Muscle of leg (tissue), 11 donors: Measurements from ENCODE around the gene MFN1. TPM values are rescaled to one million over a fixed set of nuclear protein-coding genes. Genes with fewer than 3 reads are reported as not detected.
A peak's percentile ranks its signal among the peaks of the same experiment; 100 is the strongest.

ENCODE experiments used
- DNase-seq: peaks from one replicate; pipeline ENCODE4 v3.0.0; 2013
- H3K27ac ChIP-seq: one replicate; pipeline ENCODE4 v1.5.1; 2013; ENCODE audit warnings: mild to moderate bottlenecking, low read length, control low read depth
- H3K27me3 ChIP-seq: one replicate; pipeline ENCODE4 v1.6.1; 2013; ENCODE audit warnings: low read length; ENCODE audit not compliant: control insufficient read depth, insufficient read depth
- H3K36me3 ChIP-seq: one replicate; pipeline ENCODE4 v1.6.1; 2013; ENCODE audit warnings: low read length; ENCODE audit not compliant: control insufficient read depth, insufficient read depth
- H3K4me1 ChIP-seq: one replicate; pipeline ENCODE4 v1.6.1; 2013; ENCODE audit warnings: low read length; ENCODE audit not compliant: control insufficient read depth, insufficient read depth
- H3K4me3 ChIP-seq: one replicate; pipeline ENCODE4 v1.5.1; 2013; ENCODE audit warnings: low read length, control low read depth
- H3K9me3 ChIP-seq: replicated peaks from 2 replicates; pipeline ENCODE4 v1.6.1; 2013; ENCODE audit warnings: low read depth, low read length; ENCODE audit not compliant: control insufficient read depth
- WGBS: methylation state at CpG from one replicate; pipeline ENCODE4 v1.1.5; 2013; ENCODE audit warnings: missing lambda C conversion rate; ENCODE audit not compliant: insufficient coverage; 5-methylcytosine and 5-hydroxymethylcytosine counted together
- polyA plus RNA-seq, 8 donors: library from polyadenylated mRNA; unstranded; fragments of 120-200 nt; gene quantifications; one replicate each; pipeline versions ENCODE4 v1.2.1 to v1.2.3, GENCODE V29; 2013; ENCODE audit warnings: inconsistent platforms in 1 of 8, low replicate concordance in 1 of 8; ENCODE audit not compliant: insufficient read length in 8 of 8, insufficient read depth in 1 of 8
- total RNA-seq: library from RNA; stranded (reverse); fragments of 120-200 nt; gene quantifications from one replicate; pipeline ENCODE4 v1.2.4, GENCODE V29; 2013

The MFN1 gene
- total and polyA plus RNA-seq, 9 donors = 32.4 to 51.8 (median 42.4) TPM

- no peak overlapping the region for H3K4me3 ChIP-seq
- H3K4me1 ChIP-seq = no peaks in the 10 kb centered on the region
- H3K27ac ChIP-seq = no peak overlapping the region
- H3K27me3 ChIP-seq = no peaks in the 10 kb centered on the region
- no peaks in the 10 kb centered on the region for H3K36me3 ChIP-seq
- DNase-seq = no peak
- no peaks in the 10 kb centered on the region for H3K9me3 ChIP-seq
Measured at GRCh38 chr3:179308001-179308400, 39.5 kb upstream of the MFN1 start.

DNA sequence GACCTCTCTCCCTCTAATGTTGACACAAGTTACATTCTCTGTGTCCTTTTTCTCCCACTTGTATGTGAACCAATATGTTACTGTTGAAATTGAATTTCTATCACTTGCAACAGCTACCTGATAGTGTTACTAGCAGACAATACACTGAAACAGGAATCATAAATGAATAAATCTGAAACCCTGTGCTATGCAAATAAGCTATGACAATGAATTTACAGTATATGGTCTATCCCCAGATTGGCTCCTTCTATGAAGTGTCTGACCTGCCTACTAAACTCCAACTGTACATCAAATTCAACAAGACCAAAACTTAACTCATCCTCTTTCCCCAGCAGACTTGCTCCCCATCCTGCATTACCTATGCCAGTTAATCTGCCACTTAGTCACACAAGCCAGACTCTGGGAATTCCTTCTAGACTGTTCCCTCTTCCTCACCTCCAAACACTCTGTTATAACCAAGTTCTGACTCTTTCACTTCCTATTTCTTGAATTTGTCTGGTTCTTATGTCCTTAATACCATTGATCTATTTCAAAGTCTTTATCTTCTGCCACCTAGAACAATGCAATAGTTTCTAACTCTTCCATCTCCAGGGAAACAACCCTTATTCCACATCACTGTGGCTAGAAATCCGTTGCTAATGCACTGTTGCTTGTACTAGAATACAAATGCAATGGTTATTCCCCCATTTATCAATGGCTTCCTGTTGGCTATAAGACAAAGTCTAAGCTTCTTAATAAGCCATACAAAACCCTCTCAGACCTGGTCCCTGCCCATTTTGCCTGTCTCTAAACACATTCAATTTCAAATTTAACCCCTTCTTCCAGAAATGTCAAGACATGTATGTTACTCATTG, 38.1 kb upstream of the MFN1 start:
- Histone ChIP-seq H3K4me1 (no peaks in the 10 kb centered on the region), H3K36me3 (no peaks in the 10 kb centered on the region), H3K27me3 (no peaks in the 10 kb centered on the region), H3K9me3 (no peaks in the 10 kb centered on the region), H3K4me3 (no peak overlapping the region), H3K27ac (no peak overlapping the region)
- no peak for DNase-seq
- 33% methylated on average over 1 of the region's 1 CpG for WGBS

DNA sequence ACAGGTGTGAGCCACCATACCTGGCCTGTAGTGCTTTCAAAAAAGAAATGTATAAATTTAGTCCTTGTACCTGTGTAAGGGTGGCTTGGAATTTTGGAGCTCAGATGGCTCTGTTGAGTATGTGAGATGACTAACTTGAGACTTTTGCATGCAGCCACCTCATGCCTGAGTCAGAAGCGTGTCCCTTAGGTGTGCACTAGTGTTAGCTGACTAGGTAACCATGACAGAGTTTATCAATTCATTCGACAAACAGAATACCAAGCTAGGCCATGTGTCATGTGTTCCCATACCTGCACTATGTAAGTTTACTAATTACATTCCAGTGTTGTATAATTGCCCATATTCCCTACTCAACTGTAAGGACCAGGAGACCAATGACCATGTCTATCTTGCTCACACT, 28.6 kb upstream of the MFN1 start:
- Histone ChIP-seq H3K36me3 (no peaks in the 10 kb centered on the region), H3K27me3 (no peaks in the 10 kb centered on the region), H3K4me1 (peaks cover 4% of the 10 kb centered on the region), H3K27ac (no peak overlapping the region), H3K9me3 (no peaks in the 10 kb centered on the region), H3K4me3 (no peak overlapping the region)
- WGBS = no CpG with 5 or more reads among the region's 2 CpGs
- DNase-seq = no peak

DNA sequence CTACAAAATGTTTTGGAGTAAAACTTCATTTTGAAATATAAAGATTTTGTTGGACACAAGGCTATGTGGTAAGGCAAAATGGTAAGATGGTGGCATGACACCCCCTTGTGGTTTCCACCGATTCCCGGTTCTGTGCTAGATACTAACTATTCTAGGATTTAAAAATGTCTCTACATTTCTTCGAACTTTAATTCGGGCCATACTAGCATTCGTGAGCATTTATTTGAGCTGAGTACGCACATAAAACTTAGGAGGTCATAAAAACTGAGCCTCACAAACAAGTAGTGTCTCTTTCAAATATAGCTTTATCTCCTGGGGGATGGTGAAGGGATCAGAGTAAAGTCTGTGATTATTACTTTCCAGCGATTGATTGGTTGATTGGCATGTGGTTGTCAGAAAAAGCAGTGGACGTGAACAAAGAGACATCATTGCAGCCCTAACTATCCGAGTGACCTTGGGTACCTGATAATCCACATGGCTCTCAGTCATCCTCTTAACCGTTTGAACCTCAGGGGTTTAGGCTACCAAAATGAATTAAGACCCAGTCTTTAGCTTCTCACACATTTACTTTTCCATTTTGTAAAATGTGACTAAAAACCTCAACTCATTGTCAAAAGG, 25.7 kb upstream of the MFN1 start:
- peak overlapping the region; percentile 99 for H3K4me3 ChIP-seq
- DNase-seq = peak; percentile 68

GRCh38 chr3:179322286-179323196, 25.0 kb upstream of the MFN1 start, which contains the start of gene ZNF639:
TSS of gene ZNF639 (plus strand) at chr3:179323031. CDS start at chr3:179328294, 5,263 bp downstream.
- under 1% methylated on average over 70 of the region's 75 CpGs for WGBS

More for the DNA sequence above, 25.7 kb upstream of the MFN1 start:
- Histone ChIP-seq H3K27ac (peak overlapping the region; percentile 97), H3K27me3 (no peaks in the 10 kb centered on the region), H3K36me3 (peaks cover 5% of the 10 kb centered on the region), H3K9me3 (no peaks in the 10 kb centered on the region), H3K4me1 (peaks cover 13% of the 10 kb centered on the region)
- 27% methylated on average over 6 of the region's 10 CpGs for WGBS

GRCh38 chr3:179323197-179324110, 24.1 kb upstream of the MFN1 start:
- WGBS = under 1% methylated on average over 74 of the region's 81 CpGs

More at GRCh38 chr3:179322286-179323196, 25.0 kb upstream of the MFN1 start, which contains the start of gene ZNF639:
- peak within 1 kb of the TSS; percentile 98 for H3K27ac ChIP-seq
- peak within 1 kb of the TSS; percentile 99 for H3K4me3 ChIP-seq
- peaks cover 5% of the 10 kb centered on the region for H3K36me3 ChIP-seq
- H3K27me3 ChIP-seq = no peaks in the 10 kb centered on the region
- H3K4me1 ChIP-seq = peaks cover 13% of the 10 kb centered on the region
- peak; percentile 94 for DNase-seq
- H3K9me3 ChIP-seq = no peaks in the 10 kb centered on the region

GRCh38 chr3:179324270-179324754, 23.2 kb upstream of the MFN1 start:
- peaks cover 13% of the 10 kb centered on the region for H3K4me1 ChIP-seq
- WGBS = 3% methylated on average over 8 of the region's 8 CpGs
- H3K27me3 ChIP-seq = no peaks in the 10 kb centered on the region
- peaks cover 10% of the 10 kb centered on the region for H3K36me3 ChIP-seq
- peak; percentile 46 for DNase-seq
- H3K9me3 ChIP-seq = no peaks in the 10 kb centered on the region
- H3K4me3 ChIP-seq = peak overlapping the region; percentile 99
- H3K27ac ChIP-seq = peak overlapping the region; percentile 98

More at GRCh38 chr3:179323197-179324110, 24.1 kb upstream of the MFN1 start:
- H3K4me3 ChIP-seq = peak overlapping the region; percentile 99
- peaks cover 5% of the 10 kb centered on the region for H3K36me3 ChIP-seq
- H3K27me3 ChIP-seq = no peaks in the 10 kb centered on the region
- H3K9me3 ChIP-seq = no peaks in the 10 kb centered on the region
- peak overlapping the region; percentile 98 for H3K27ac ChIP-seq
- DNase-seq = peak; percentile 85
- peaks cover 13% of the 10 kb centered on the region for H3K4me1 ChIP-seq

DNA sequence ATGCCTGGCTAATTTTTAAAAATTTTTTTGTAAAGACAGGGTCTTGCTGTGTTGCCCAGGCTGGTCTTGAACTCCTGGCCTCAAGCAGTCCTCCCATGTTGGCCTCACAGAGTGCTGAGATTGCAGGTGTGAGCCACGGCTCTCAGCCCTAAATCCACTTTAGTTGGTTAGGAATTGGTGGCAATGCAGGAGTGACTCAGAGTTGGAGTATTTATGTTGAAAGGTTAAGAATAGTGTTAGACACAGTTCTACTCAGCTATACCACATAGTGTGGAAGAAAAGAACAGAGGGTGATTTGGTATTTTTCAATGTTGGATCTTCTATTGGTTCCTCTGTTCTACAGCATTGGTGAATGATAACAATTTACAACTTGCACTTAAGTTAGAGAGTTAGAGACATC, 17.1 kb upstream of the MFN1 start:
- Histone ChIP-seq H3K27ac (no peak overlapping the region), H3K36me3 (peaks cover 37% of the 10 kb centered on the region), H3K4me3 (no peak overlapping the region), H3K9me3 (no peaks in the 10 kb centered on the region), H3K27me3 (no peaks in the 10 kb centered on the region), H3K4me1 (peaks cover under 1% of the 10 kb centered on the region)
- no peak for DNase-seq
- no CpG with 5 or more reads among the region's 1 CpG for WGBS

GRCh38 chr3:179332240-179332639, 15.3 kb upstream of the MFN1 start:
- H3K4me1 ChIP-seq = no peaks in the 10 kb centered on the region
- H3K9me3 ChIP-seq = no peaks in the 10 kb centered on the region
- peaks cover 34% of the 10 kb centered on the region for H3K36me3 ChIP-seq
- whole genome bisulfite sequencing = 100% methylated on average over 2 of the region's 4 CpGs
- H3K4me3 ChIP-seq = no peak overlapping the region
- no peaks in the 10 kb centered on the region for H3K27me3 ChIP-seq
- no peak for DNase-seq
- no peak overlapping the region for H3K27ac ChIP-seq
